Measurements from ENCODE around the gene RBMS3. TPM values are rescaled to one million over a fixed set of nuclear protein-coding genes. Genes with fewer than 3 reads are reported as not detected.
A peak's percentile ranks its signal among the peaks of the same experiment; 100 is the strongest.

The RBMS3 gene
- total and polyA plus RNA-seq, 2 of the 8 experiments (the other 6 are each of a cell fraction or from before 2014, with no cell fraction given): 3.7 to 6.9 TPM

DNA sequence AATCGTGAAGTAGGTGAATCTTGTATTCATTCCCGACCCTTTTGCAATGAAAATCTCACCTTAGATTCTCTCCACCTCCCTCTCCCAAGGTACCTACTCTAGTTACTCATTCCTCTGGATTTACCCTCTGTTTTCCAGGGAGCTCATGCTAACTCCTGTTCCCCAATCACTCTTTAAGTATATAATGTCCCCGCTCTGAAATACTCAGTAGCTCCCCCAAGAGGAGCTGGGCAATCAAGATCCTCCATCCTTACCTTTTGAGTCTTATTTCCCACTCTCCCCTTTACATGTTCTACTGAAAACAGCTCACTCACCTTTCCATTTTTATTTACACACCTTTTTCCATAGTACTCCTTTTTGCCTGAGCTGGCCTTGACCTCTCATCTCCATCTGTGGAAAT lies 599.9 kb downstream of the RBMS3 start:
- CTCF ChIA-PET (ENCODE audit: partially characterized antibody): interaction anchor here (0.5 to 2.6 kb wide), 12 partner anchors 9 to 132 kb away, joined by 3 to 14 read pairs (median 4); no protein-coding TSS in a partner anchor
- no peak for TF ChIP-seq TAF1 (IDR thresholded peaks at IDR 0.05; ENCODE audit: low read depth, low read length)
- no peak for TF ChIP-seq SP2 (IDR thresholded peaks at IDR 0.05; ENCODE audit: low read length)
- peak; percentile 24 to 26; a peak in 1 of 4 replicates for TF ChIP-seq RAD21 (IDR thresholded peaks at IDR 0.05 in 1 of 2, conservative IDR thresholded peaks at IDR 0.05 in 1 of 2; ENCODE audit: low read depth in 2 of 2, low read length in 2 of 2)
- TF ChIP-seq CHD2 (IDR thresholded peaks at IDR 0.05; ENCODE audit: low read length): no peak
- no peak for TF ChIP-seq KDM5A (IDR thresholded peaks at IDR 0.05; ENCODE audit: low read length)
- TF ChIP-seq TAF7 (optimal IDR thresholded peaks at IDR 0.05; ENCODE audit: borderline replicate concordance, low read depth, low read length): no peak
- TF ChIP-seq SP1 (IDR thresholded peaks at IDR 0.05; ENCODE audit: low read depth, low read length): no peak
- no peak for TF ChIP-seq KDM4A (IDR thresholded peaks at IDR 0.05; ENCODE audit: low read depth, low read length, severe bottlenecking)
- no peak for TF ChIP-seq CTBP2 (IDR thresholded peaks at IDR 0.05; ENCODE audit: borderline replicate concordance, insufficient read depth, insufficient read length, low read length)
- TF ChIP-seq RXRA (IDR thresholded peaks at IDR 0.05; ENCODE audit: insufficient read depth, low read depth, low read length): no peak
- TF ChIP-seq SP4 (IDR thresholded peaks at IDR 0.05; ENCODE audit: low read length): no peak
- no peak for TF ChIP-seq FOSL1 (IDR thresholded peaks at IDR 0.05; ENCODE audit: insufficient read depth, low read depth, low read length)
- TF ChIP-seq HDAC6 (IDR thresholded peaks at IDR 0.05; ENCODE audit: low read depth, low read length): no peak

More for the DNA sequence above, 599.9 kb downstream of the RBMS3 start:
- no peaks in the 10 kb centered on the region for H3K36me3 ChIP-seq (ENCODE audit: control insufficient read depth in 2 of 4, insufficient read depth in 4 of 4, low read length in 3 of 4)
- 57% methylated on average over 3 of the region's 3 CpGs; no CpG with 5 or more reads in 1 of the 2 experiments for WGBS, 2 experiments (ENCODE audit: extremely low coverage in 1 of 2, insufficient coverage in 1 of 2, insufficient read length in 1 of 2, insufficient replicate concordance in 2 of 2, low coverage in 1 of 2, low lambda C conversion rate in 2 of 2, missing lambda C conversion rate in 1 of 2)
- POLR2A ChIA-PET (ENCODE audit: partially characterized antibody): no interaction called here
- no peak overlapping the region for H2AK5ac ChIP-seq (ENCODE audit: low read depth, low read length)
- no peak overlapping the region for H3K4me3 ChIP-seq (ENCODE audit: extremely low read depth in 1 of 4, insufficient read depth in 2 of 4, low read depth in 3 of 4, low read length in 4 of 4)
- H3K14ac ChIP-seq (ENCODE audit: insufficient read length): no peak overlapping the region
- H3K4me2 ChIP-seq (ENCODE audit: insufficient read depth in 1 of 2, low read depth in 2 of 2, low read length in 2 of 2): no peak overlapping the region
- H3K27ac ChIP-seq (ENCODE audit: low read depth, low read length): no peak overlapping the region
- H3K27me3 ChIP-seq (replicated peaks in 1 of 4; ENCODE audit: control insufficient read depth in 3 of 4, extremely low read depth in 1 of 4, insufficient read depth in 3 of 4, low read length in 3 of 4): no peaks in the 10 kb centered on the region
- no peak overlapping the region for H4K8ac ChIP-seq (ENCODE audit: extremely low read depth, insufficient read depth, low read length)
- no peak overlapping the region for H4K91ac ChIP-seq (replicated peaks; ENCODE audit: insufficient read length, low read length)
- H3K23me2 ChIP-seq (ENCODE audit: low read depth, low read length): no peaks in the 10 kb centered on the region
- no peak for DNase-seq (ENCODE audit: low read depth in 1 of 2, low spot score in 2 of 2)
- no peak overlapping the region for H3K18ac ChIP-seq (ENCODE audit: extremely low read depth, low read length)
- H3K79me2 ChIP-seq (ENCODE audit: control insufficient read depth in 1 of 2, insufficient read depth in 2 of 2, low read length in 2 of 2): no peaks in the 10 kb centered on the region
- H3K9ac ChIP-seq (replicated peaks in 1 of 4; ENCODE audit: extremely low read depth in 1 of 4, low read depth in 3 of 4, low read length in 3 of 4): no peak overlapping the region
- H2BK12ac ChIP-seq (ENCODE audit: low read depth, low read length): no peak overlapping the region
- H3K4me1 ChIP-seq (replicated peaks in 1 of 4; ENCODE audit: control insufficient read depth in 3 of 4, insufficient read depth in 4 of 4, low read length in 3 of 4): no peaks in the 10 kb centered on the region
- H2BK5ac ChIP-seq (ENCODE audit: low read depth, low read length): no peak overlapping the region
- H2BK20ac ChIP-seq (ENCODE audit: low read length): no peak overlapping the region
- no peak overlapping the region for H4K5ac ChIP-seq (ENCODE audit: insufficient read length, low read depth, low read length)
- no peak for FAIRE-seq
- H3K79me1 ChIP-seq (ENCODE audit: low read depth, low read length): no peaks in the 10 kb centered on the region
- H2AFZ ChIP-seq (ENCODE audit: low read length): no peak overlapping the region
- H2BK120ac ChIP-seq (replicated peaks; ENCODE audit: low read depth, low read length): no peak overlapping the region
- H2BK15ac ChIP-seq (ENCODE audit: low read length): no peak overlapping the region
- no peaks in the 10 kb centered on the region; a peak in 1 of 4 replicates for H3K9me3 ChIP-seq (ENCODE audit: insufficient read depth in 2 of 2, low read depth in 1 of 2, low read length in 1 of 2)
- no peaks in the 10 kb centered on the region for H4K20me1 ChIP-seq (replicated peaks in 1 of 2; ENCODE audit: control insufficient read depth in 1 of 2, insufficient read depth in 2 of 2, low read length in 2 of 2)
- H3K23ac ChIP-seq (ENCODE audit: insufficient read length): no peak overlapping the region
- H3K4ac ChIP-seq (replicated peaks; ENCODE audit: insufficient read length, low read depth, low read length): no peak overlapping the region
- H3K56ac ChIP-seq (replicated peaks; ENCODE audit: insufficient read length, low read depth, low read length): no peak overlapping the region
